HepG2 (cell line): Measurements from ENCODE around the gene MTCL1. TPM values are rescaled to one million over a fixed set of nuclear protein-coding genes. Genes with fewer than 3 reads are reported as not detected.

Experiments
- ARID2 ChIP-seq: sonication (generic); formaldehyde crosslinking; IDR thresholded peaks from 2 replicates; pipeline ENCODE4 v1.8.1; 2022; ENCODE audit warnings: mild to moderate bottlenecking, missing genetic modification reagents, borderline replicate concordance
- HNF4G ChIP-seq, 2 experiments: sonication (generic) in 1 of 2; formaldehyde crosslinking in 1 of 2; IDR thresholded peaks; 2 replicates each; pipeline versions ENCODE4 v1.4.0 to v1.6.1; 2011 to 2020; ENCODE audit warnings: borderline replicate concordance in 2 of 2, low read depth in 2 of 2, mild to moderate bottlenecking in 2 of 2, low read length in 1 of 2, missing genetic modification reagents in 1 of 2, moderate library complexity in 1 of 2
- HOXA5 ChIP-seq: sonication (generic); formaldehyde crosslinking; IDR thresholded peaks from 2 replicates; pipeline ENCODE4 v1.4.0; 2020; ENCODE audit warnings: missing genetic modification reagents
- IRX3 ChIP-seq: sonication (generic); formaldehyde crosslinking; IDR thresholded peaks from 2 replicates; pipeline ENCODE4 v1.8.1; 2023; ENCODE audit warnings: mild to moderate bottlenecking, low read depth, missing genetic modification reagents, borderline replicate concordance
- LRRFIP1 ChIP-seq: sonication (generic); formaldehyde crosslinking; conservative IDR thresholded peaks from 2 replicates; pipeline ENCODE4 v1.4.0; 2020; ENCODE audit warnings: missing genetic modification reagents
- MEF2D ChIP-seq: sonication (generic); formaldehyde crosslinking; IDR thresholded peaks from 2 replicates; pipeline ENCODE4 v1.5.1; 2020; ENCODE audit warnings: mild to moderate bottlenecking, missing genetic modification reagents
- SAP130 ChIP-seq: IDR thresholded peaks from 2 replicates; pipeline ENCODE4 v1.6.1; 2016; ENCODE audit warnings: low read depth
- SRY ChIP-seq: sonication (generic); formaldehyde crosslinking; IDR thresholded peaks from 2 replicates; pipeline ENCODE4 v1.8.0; 2022; ENCODE audit warnings: mild to moderate bottlenecking, missing genetic modification reagents
- STAT5B ChIP-seq: sonication (generic); formaldehyde crosslinking; IDR thresholded peaks from 2 replicates; pipeline ENCODE4 v1.4.0; 2020; ENCODE audit warnings: missing genetic modification reagents
- TRAFD1 ChIP-seq: sonication (generic); formaldehyde crosslinking; IDR thresholded peaks from 2 replicates; pipeline ENCODE4 v1.5.1; 2020; ENCODE audit warnings: missing genetic modification reagents, mild to moderate bottlenecking, borderline replicate concordance
- WIZ ChIP-seq: sonication (generic); formaldehyde crosslinking; IDR thresholded peaks from 2 replicates; pipeline ENCODE4 v1.5.1; 2020; ENCODE audit warnings: mild to moderate bottlenecking, missing genetic modification reagents
- ZNF652 ChIP-seq: IDR thresholded peaks from 2 replicates; pipeline ENCODE4 v1.6.1; 2016; ENCODE audit warnings: low read depth, borderline replicate concordance
- polyA plus RNA-seq, 8 experiments: library from polyadenylated mRNA; depleted of rRNA in 3 of 8; stranded (reverse) in 7 of 8; unstranded in 1 of 8; fragments of >200 nt; fragmentation: Illumina TruSeq in 4 of 8; extraction: Trizol in 4 of 8; gene quantifications; 2 replicates each; pipeline versions ENCODE4 v1.2.1 to v1.2.3, GENCODE V29; 2011 to 2016; ENCODE audit warnings: low read depth in 4 of 8, missing spikeins in 1 of 8, mixed read lengths in 1 of 8; ENCODE audit not compliant: insufficient read depth in 1 of 8
- total RNA-seq, 5 experiments: library from RNA; depleted of rRNA; stranded (reverse); fragments of >200 nt; fragmentation: Illumina TruSeq; extraction: Trizol; gene quantifications; 2 replicates each; pipeline ENCODE4 v1.2.3, GENCODE V29; 2016; ENCODE audit warnings: low read depth in 1 of 5
- TF ChIP-seq, protein P1 (sequence below): sonication (generic); formaldehyde crosslinking; IDR thresholded peaks from 2 replicates; pipeline ENCODE4 v1.8.0; 2023; ENCODE audit warnings: mild to moderate bottlenecking, missing genetic modification reagents
- TF ChIP-seq, protein P2 (sequence below): sonication (generic); formaldehyde crosslinking; IDR thresholded peaks from 2 replicates; pipeline ENCODE4 v1.5.1; 2020; ENCODE audit warnings: missing genetic modification reagents, mild to moderate bottlenecking, borderline replicate concordance
- TF ChIP-seq, protein P3 (sequence below): sonication (generic); formaldehyde crosslinking; IDR thresholded peaks from 2 replicates; pipeline ENCODE4 v1.4.0; 2020; ENCODE audit warnings: mild to moderate bottlenecking, missing genetic modification reagents
- TF ChIP-seq, protein P4 (sequence below): sonication (generic); formaldehyde crosslinking; IDR thresholded peaks from 2 replicates; pipeline ENCODE4 v1.4.0; 2020; ENCODE audit warnings: missing genetic modification reagents, borderline replicate concordance

The MTCL1 gene
- total and polyA plus RNA-seq, 2 of the 13 experiments (the other 11 are each of a cell fraction or from before 2014, with no cell fraction given), result 3.1 to 3.2 TPM

GRCh38 chr18:8706791-8707555, 1.6 kb downstream of the MTCL1 start (continued):
- TF ChIP-seq, protein P1, sequence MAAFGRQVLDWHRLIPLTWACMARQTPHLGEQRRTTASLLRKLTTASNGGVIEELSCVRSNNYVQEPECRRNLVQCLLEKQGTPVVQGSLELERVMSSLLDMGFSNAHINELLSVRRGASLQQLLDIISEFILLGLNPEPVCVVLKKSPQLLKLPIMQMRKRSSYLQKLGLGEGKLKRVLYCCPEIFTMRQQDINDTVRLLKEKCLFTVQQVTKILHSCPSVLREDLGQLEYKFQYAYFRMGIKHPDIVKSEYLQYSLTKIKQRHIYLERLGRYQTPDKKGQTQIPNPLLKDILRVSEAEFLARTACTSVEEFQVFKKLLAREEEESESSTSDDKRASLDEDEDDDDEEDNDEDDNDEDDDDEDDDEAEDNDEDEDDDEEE (CRISPR knock-in tag), result no peak
- no peak for TF ChIP-seq IRX3 (CRISPR knock-in tag)
- no peak for TF ChIP-seq SRY
- TF ChIP-seq LRRFIP1 (CRISPR knock-in tag), result no peak
- no peak for TF ChIP-seq WIZ (CRISPR knock-in tag)
- no peak for TF ChIP-seq HNF4G (IDR thresholded peaks at IDR 0.05; ENCODE audit: borderline replicate concordance, low read depth, low read length)
- TF ChIP-seq HNF4G (CRISPR knock-in tag; IDR thresholded peaks at IDR 0.05; ENCODE audit: borderline replicate concordance, low read depth), result no peak
- TF ChIP-seq ARID2 (CRISPR knock-in tag), result 0 out of 2 replicates have a peak, but pooled peaks have one; percentile 29
- no peak for TF ChIP-seq ZNF652 (CRISPR knock-in tag)
- TF ChIP-seq, protein P2, sequence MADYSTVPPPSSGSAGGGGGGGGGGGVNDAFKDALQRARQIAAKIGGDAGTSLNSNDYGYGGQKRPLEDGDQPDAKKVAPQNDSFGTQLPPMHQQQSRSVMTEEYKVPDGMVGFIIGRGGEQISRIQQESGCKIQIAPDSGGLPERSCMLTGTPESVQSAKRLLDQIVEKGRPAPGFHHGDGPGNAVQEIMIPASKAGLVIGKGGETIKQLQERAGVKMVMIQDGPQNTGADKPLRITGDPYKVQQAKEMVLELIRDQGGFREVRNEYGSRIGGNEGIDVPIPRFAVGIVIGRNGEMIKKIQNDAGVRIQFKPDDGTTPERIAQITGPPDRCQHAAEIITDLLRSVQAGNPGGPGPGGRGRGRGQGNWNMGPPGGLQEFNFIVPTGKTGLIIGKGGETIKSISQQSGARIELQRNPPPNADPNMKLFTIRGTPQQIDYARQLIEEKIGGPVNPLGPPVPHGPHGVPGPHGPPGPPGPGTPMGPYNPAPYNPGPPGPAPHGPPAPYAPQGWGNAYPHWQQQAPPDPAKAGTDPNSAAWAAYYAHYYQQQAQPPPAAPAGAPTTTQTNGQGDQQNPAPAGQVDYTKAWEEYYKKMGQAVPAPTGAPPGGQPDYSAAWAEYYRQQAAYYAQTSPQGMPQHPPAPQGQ (CRISPR knock-in tag), result no peak
- TF ChIP-seq, protein P3, sequence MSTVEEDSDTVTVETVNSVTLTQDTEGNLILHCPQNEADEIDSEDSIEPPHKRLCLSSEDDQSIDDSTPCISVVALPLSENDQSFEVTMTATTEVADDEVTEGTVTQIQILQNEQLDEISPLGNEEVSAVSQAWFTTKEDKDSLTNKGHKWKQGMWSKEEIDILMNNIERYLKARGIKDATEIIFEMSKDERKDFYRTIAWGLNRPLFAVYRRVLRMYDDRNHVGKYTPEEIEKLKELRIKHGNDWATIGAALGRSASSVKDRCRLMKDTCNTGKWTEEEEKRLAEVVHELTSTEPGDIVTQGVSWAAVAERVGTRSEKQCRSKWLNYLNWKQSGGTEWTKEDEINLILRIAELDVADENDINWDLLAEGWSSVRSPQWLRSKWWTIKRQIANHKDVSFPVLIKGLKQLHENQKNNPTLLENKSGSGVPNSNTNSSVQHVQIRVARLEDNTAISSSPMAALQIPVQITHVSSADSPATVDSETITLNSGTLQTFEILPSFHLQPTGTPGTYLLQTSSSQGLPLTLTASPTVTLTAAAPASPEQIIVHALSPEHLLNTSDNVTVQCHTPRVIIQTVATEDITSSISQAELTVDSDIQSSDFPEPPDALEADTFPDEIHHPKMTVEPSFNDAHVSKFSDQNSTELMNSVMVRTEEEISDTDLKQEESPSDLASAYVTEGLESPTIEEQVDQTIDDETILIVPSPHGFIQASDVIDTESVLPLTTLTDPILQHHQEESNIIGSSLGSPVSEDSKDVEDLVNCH (CRISPR knock-in tag), result no peak
- TF ChIP-seq STAT5B, result no peak
- TF ChIP-seq SAP130 (CRISPR knock-in tag), result no peak
- no peak for TF ChIP-seq HOXA5
- no peak for TF ChIP-seq TRAFD1 (CRISPR knock-in tag)
- no peak for TF ChIP-seq MEF2D (CRISPR knock-in tag)
- TF ChIP-seq, protein P4, sequence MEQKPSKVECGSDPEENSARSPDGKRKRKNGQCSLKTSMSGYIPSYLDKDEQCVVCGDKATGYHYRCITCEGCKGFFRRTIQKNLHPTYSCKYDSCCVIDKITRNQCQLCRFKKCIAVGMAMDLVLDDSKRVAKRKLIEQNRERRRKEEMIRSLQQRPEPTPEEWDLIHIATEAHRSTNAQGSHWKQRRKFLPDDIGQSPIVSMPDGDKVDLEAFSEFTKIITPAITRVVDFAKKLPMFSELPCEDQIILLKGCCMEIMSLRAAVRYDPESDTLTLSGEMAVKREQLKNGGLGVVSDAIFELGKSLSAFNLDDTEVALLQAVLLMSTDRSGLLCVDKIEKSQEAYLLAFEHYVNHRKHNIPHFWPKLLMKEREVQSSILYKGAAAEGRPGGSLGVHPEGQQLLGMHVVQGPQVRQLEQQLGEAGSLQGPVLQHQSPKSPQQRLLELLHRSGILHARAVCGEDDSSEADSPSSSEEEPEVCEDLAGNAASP (CRISPR knock-in tag), result no peak
